BLaER1 (cell line): ENCODE results near the gene FATE1.
"Not testable (repeated sequence)": the region's sequence is repeated elsewhere in the genome, so short reads cannot be mapped to it uniquely, and the experiment has no call there.

Experiments
- H3K27ac ChIP-seq: shearing (Covaris generic); formaldehyde crosslinking; 2 replicates; pipeline ENCODE4 v1.8.1; 2022
- H3K27me3 ChIP-seq: shearing (Covaris generic); formaldehyde crosslinking; 2 replicates; pipeline ENCODE4 v1.8.1; 2022
- H3K36me3 ChIP-seq: shearing (Covaris generic); formaldehyde crosslinking; 2 replicates; pipeline ENCODE4 v1.8.1; 2022
- H3K4me1 ChIP-seq: shearing (Covaris generic); formaldehyde crosslinking; 2 replicates; pipeline ENCODE4 v1.8.1; 2022
- H3K4me2 ChIP-seq: shearing (Covaris generic); formaldehyde crosslinking; 2 replicates; pipeline ENCODE4 v1.8.1; 2022
- H3K4me3 ChIP-seq: shearing (Covaris generic); formaldehyde crosslinking; 2 replicates; pipeline ENCODE4 v1.8.1; 2022
- H3K9ac ChIP-seq: shearing (Covaris generic); formaldehyde crosslinking; 2 replicates; pipeline ENCODE4 v1.8.1; 2022
- H3K9me3 ChIP-seq: shearing (Covaris generic); formaldehyde crosslinking; 2 replicates; pipeline ENCODE4 v1.8.1; 2022
- H4K20me1 ChIP-seq: shearing (Covaris generic); formaldehyde crosslinking; 2 replicates; pipeline ENCODE4 v1.8.1; 2022
- Cebpa-rat ChIP-seq: shearing (Covaris generic); IDR thresholded peaks from 2 replicates; pipeline ENCODE4 v1.8.1; 2022

The FATE1 gene

GRCh38 chrX:151694661-151695582 lies 20.9 kb upstream of the FATE1 start, which contains the start of gene PRRG3:
PRRG3 (plus strand) TSS chrX:151695458; CDS start chrX:151698815, 3,357 bp downstream.
- Histone ChIP-seq H3K9me3 (peaks cover 16% of the 10 kb centered on the region; the same call in 1 of the 2 replicates), H3K36me3 (no peaks in the 10 kb centered on the region), H3K4me1 (no peaks in the 10 kb centered on the region), H3K4me3 (no peak within 1 kb of the TSS), H3K9ac (no peak within 1 kb of the TSS), H3K27ac (no peak within 1 kb of the TSS), H4K20me1 (no peaks in the 10 kb centered on the region), H3K27me3 (peaks cover 61% of the 10 kb centered on the region), H3K4me2 (no peak within 1 kb of the TSS)
- TF ChIP-seq Cebpa-rat = no peak

GRCh38 chrX:151695583-151696340 lies 20.1 kb upstream of the FATE1 start:
- no peak overlapping the region for H3K27ac ChIP-seq
- H4K20me1 ChIP-seq = no peaks in the 10 kb centered on the region
- H3K27me3 ChIP-seq = peaks cover 61% of the 10 kb centered on the region
- H3K4me2 ChIP-seq = no peak overlapping the region
- H3K9ac ChIP-seq = no peak overlapping the region
- no peaks in the 10 kb centered on the region for H3K4me1 ChIP-seq
- no peak for TF ChIP-seq Cebpa-rat
- H3K9me3 ChIP-seq = peaks cover 16% of the 10 kb centered on the region; the same call in 1 of the 2 replicates
- H3K4me3 ChIP-seq = no peak overlapping the region
- H3K36me3 ChIP-seq = no peaks in the 10 kb centered on the region

GRCh38 chrX:151697082-151697481 lies 18.8 kb upstream of the FATE1 start:
- H3K4me1 ChIP-seq, H3K4me3 ChIP-seq, H4K20me1 ChIP-seq, H3K4me2 ChIP-seq, H3K9ac ChIP-seq, H3K36me3 ChIP-seq, H3K27ac ChIP-seq: not testable (repeated sequence)
- peaks cover 16% of the 10 kb centered on the region; the same call in 1 of the 2 replicates for H3K9me3 ChIP-seq
- H3K27me3 ChIP-seq = peaks cover 60% of the 10 kb centered on the region

GRCh38 chrX:151697522-151697921 lies 18.3 kb upstream of the FATE1 start:
- Histone ChIP-seq H3K27me3 (peaks cover 60% of the 10 kb centered on the region), H3K27ac (no peak overlapping the region), H3K4me3 (no peak overlapping the region), H3K4me1 (no peaks in the 10 kb centered on the region), H4K20me1 (no peaks in the 10 kb centered on the region), H3K9ac (no peak overlapping the region), H3K4me2 (no peak overlapping the region), H3K36me3 (no peaks in the 10 kb centered on the region), H3K9me3 (peaks cover 16% of the 10 kb centered on the region; the same call in 1 of the 2 replicates)
- no peak for TF ChIP-seq Cebpa-rat

DNA sequence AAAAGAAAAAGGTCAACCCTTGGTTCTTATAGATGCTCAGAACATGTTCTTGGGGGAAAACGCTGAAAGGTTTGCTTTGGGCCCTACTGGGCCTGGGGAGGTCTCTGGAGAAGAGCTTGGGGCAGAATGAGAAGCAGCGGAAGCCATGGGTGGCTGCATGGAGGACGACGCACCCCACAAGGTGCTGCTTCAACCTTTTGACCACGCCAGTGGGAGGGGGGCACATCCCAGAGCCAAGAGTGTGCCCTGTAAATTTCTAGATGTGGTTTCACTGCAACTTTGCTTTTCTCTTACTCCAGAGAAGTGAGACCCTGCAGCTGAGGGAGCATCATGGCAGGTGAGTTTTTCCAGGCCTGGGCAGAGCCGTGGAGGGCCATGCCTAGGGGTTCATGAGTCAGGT lies 17.4 kb upstream of the FATE1 start:
- Histone ChIP-seq H3K4me2 (no peak overlapping the region), H3K4me1 (no peaks in the 10 kb centered on the region), H3K9ac (no peak overlapping the region), H3K27ac (no peak overlapping the region), H3K27me3 (peaks cover 60% of the 10 kb centered on the region), H3K36me3 (no peaks in the 10 kb centered on the region), H4K20me1 (peaks cover 8% of the 10 kb centered on the region; the same call in 1 of the 2 replicates), H3K4me3 (no peak overlapping the region), H3K9me3 (peaks cover 16% of the 10 kb centered on the region; the same call in 1 of the 2 replicates)
- no peak for TF ChIP-seq Cebpa-rat

DNA sequence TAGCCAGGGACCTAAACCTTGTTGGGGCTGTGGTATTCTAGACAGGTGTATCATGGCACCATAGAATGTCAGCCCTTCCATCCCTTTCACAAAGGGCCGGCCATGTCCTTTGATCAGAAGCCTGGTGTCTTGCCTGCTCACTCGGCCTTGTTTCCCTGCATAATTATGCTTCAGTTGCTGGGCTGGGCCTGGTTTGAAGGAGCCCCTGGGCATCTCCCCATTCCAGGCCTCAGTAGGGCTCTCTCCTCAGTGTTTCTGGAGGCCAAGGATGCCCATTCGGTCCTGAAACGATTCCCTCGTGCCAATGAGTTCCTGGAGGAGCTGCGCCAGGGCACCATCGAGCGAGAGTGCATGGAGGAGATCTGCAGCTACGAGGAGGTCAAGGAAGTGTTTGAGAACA lies 16.1 kb upstream of the FATE1 start:
- Histone ChIP-seq H4K20me1 (peaks cover 8% of the 10 kb centered on the region; the same call in 1 of the 2 replicates), H3K4me3 (no peak overlapping the region), H3K27me3 (peaks cover 64% of the 10 kb centered on the region), H3K4me1 (no peaks in the 10 kb centered on the region), H3K9ac (no peak overlapping the region), H3K9me3 (peaks cover 7% of the 10 kb centered on the region; the same call in 1 of the 2 replicates), H3K4me2 (no peak overlapping the region), H3K27ac (no peak overlapping the region), H3K36me3 (no peaks in the 10 kb centered on the region)
- TF ChIP-seq Cebpa-rat = no peak

DNA sequence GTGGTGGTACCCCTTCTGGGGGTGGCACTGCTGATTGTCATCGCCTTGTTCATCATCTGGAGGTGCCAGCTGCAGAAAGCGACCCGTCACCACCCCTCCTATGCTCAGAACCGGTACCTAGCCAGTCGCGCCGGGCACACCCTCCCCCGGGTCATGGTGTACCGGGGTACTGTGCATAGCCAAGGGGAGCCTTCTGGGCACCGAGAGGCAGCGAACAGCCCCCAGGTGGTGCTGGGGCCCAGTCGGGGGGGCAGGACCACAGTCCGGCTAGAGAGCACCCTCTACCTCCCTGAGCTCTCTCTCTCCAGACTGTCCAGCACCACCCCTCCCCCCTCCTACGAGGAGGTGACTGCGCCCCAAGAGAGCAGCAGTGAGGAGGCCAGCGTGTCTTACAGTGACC lies 15.3 kb upstream of the FATE1 start:
- TF ChIP-seq Cebpa-rat = no peak
- Histone ChIP-seq H3K27me3 (peaks cover 72% of the 10 kb centered on the region), H3K4me3 (no peak overlapping the region)

DNA sequence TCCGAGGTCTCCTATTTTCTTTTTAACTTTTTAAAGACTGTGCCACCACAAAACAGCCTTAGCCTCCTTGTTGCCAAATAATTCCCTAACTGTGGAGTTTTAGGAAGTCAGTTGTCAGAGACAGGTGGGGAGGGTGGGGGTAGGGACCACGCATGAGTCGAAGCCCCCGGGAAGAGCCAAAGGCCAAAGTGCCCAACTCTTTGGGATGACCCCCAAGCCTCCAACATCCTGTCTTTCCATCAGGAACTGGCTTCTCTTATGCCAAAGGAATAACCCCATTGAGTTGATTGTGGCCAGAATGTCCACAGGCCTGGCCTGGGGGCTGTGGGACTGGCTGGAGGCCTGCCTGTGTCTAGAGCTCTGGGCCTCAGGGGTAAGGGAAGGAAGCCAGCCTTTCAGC lies 14.8 kb upstream of the FATE1 start:
- Histone ChIP-seq H4K20me1 (peaks cover 8% of the 10 kb centered on the region; the same call in 1 of the 2 replicates), H3K4me1 (no peaks in the 10 kb centered on the region), H3K9me3 (no peaks in the 10 kb centered on the region), H3K36me3 (no peaks in the 10 kb centered on the region), H3K27ac (no peak overlapping the region), H3K27me3 (peaks cover 77% of the 10 kb centered on the region), H3K4me3 (no peak overlapping the region), H3K9ac (no peak overlapping the region), H3K4me2 (no peak overlapping the region)
- no peak for TF ChIP-seq Cebpa-rat

More for the DNA sequence above, 15.3 kb upstream of the FATE1 start:
- Histone ChIP-seq H3K27ac (no peak overlapping the region), H3K9me3 (peaks cover 1% of the 10 kb centered on the region; the same call in 1 of the 2 replicates), H3K36me3 (no peaks in the 10 kb centered on the region), H3K9ac (no peak overlapping the region), H4K20me1 (peaks cover 8% of the 10 kb centered on the region; the same call in 1 of the 2 replicates), H3K4me2 (no peak overlapping the region), H3K4me1 (no peaks in the 10 kb centered on the region)

DNA sequence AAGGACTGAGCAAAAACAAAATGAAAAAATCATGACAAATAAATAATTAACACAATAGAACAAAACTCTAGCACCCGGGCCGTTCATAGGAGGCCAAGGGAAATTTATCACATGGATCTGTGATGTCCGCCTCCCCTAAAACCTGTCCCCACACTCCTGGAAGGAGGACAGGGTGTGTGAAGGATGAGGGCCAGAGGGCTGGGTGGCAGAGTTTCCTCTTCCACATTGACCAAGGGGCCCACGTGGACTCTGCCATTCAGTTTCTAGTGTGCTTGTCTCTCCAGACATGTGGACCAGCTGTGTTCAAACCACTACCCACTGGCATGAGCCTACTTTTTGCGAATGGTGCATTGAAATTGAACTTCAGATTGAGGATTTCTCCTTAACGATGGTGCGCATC lies 14.3 kb upstream of the FATE1 start:
- TF ChIP-seq Cebpa-rat = no peak
- peaks cover 8% of the 10 kb centered on the region; the same call in 1 of the 2 replicates for H4K20me1 ChIP-seq
- H3K4me1 ChIP-seq = no peaks in the 10 kb centered on the region
- H3K4me3 ChIP-seq = no peak overlapping the region
- no peak overlapping the region for H3K4me2 ChIP-seq
- H3K9ac ChIP-seq = no peak overlapping the region
- H3K27me3 ChIP-seq = peaks cover 82% of the 10 kb centered on the region
- no peaks in the 10 kb centered on the region for H3K36me3 ChIP-seq
- no peaks in the 10 kb centered on the region for H3K9me3 ChIP-seq
- no peak overlapping the region for H3K27ac ChIP-seq
